ENCODE measurements around the gene AMOT.

Gene AMOT

DNA sequence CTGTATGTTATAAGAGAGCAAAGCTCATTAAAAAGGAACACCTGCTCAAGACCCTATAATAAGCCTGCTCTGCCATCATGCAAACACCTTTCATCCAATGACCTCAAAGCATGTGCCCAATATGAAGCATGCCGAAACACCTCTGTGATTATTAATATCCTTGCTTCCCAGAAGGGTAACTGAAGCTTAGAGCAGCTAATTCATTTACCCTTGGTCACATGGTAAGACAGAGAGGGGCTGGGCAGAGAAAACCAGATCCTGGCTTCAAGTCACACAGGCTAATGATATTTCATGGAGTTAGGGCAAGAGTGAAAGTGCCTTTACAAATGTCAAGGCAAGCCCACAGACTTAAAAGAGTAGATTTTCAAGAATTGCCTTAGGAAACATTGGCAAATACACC, 5.6 kb downstream of the AMOT start:
- DNase-seq = no peak

DNA sequence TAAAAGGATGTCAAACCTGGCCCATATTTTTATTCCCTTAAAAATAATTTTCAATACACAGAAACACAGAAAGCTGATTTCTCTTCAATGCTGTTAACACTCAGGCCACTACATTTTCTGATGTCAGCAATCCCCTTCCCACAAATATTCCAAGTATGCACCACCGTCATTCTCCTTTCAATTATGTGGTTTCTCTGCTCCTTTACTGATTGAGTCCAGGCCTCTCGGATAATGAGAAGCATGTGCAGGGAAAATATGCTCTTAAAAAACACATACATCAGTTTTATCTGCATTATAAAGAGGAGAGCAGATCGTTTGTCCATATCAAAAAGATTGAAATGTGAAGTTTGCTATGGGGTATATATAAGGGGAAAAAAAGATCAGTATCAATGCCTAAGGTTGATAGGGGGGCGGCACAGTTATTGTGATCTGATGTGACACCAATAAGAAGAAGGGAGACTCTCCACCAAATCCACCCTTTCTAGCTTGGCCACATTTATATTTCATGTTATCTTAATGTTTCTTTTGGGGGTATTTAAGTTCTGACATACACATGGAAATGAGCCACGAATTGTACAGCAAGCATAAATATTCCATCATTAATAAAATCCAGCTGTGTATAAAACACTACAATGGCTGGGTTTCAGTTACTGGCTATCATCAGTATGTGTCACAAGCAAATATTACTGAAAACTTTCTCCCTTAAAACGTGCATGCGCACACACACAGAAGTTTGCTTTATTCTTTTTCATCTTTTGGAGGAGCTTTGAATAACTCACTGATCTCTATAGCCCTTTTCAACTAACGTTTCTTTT, 6.4 kb downstream of the AMOT start:
- no peak for DNase-seq

DNA sequence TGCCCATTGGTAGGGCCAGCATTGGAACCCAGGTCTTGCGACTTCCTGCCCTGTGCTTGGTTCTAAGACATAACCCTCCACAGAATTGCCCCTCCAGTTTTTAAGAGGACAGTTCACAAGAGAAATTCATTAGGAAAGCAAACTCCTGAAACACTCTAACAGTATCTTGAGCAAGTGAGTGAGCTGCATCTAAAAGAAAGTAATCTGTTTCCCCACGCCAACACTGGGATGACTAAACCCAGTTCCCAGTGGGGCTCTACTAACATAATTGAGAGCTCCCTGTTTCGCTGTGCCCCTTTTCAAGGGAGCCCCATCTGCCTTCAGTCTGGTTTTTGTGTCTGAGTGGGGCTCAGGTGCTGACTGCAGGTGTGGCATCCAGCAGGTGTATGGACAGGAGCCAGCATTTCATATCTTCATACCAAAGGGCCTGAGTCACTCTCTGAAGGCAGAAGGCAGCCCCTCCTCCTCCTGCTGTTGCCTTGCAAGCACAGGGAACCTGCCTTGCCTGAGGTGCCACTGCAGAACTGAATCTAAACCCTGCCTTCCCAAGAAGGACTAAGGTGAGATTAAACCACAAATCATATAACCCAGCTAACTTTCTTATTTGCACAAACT, 8.0 kb downstream of the AMOT start:
- peak; percentile 31 for DNase-seq

DNA sequence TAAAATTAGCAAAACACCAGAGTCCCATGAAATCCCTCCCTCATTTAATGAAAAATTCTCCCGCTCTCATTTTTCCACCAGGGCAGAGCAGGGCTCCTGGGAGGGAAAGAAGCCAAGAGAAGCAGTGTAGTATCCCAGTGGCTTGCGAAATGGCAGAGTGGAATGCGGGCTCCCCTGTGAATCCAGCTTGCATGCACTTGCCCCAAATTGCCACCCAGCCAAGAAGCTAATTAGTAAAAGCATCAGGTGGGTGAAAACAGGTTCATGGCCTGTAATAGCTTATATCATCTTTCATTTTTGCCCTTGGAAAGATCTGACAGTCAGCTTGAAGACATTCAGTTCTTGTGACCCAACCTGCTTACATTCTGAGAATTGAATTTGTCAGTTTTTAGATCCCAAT, 10.1 kb downstream of the AMOT start:
- no peak for DNase-seq

DNA sequence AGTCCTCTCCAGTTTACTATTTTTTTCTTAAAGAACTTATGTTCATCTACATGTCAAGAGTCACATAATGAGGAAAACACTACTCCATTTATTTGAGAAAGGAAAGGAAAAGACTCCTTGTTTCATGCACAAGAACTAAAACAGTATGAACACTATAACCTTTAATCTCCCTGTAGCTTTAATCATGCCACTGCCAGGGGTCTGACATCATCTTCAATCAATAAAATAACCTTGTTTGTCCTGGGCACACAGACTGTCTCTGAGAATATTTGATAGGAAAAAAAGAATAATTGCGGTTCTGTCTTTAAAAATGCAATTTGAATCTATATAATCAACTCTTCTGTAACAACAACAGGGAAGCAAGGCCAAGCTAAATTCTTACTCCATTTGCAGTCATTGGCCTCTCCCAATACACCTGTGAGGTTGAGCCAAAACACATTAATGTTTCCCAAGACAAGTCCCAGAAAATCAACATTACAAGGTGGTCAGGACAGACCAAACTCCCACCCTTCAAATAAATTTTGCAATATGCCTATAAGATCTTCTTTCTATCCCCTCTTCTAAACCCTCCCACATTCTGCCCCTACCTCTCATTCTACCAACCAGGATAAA, 13.2 kb downstream of the AMOT start:
- DNase-seq = no peak

DNA sequence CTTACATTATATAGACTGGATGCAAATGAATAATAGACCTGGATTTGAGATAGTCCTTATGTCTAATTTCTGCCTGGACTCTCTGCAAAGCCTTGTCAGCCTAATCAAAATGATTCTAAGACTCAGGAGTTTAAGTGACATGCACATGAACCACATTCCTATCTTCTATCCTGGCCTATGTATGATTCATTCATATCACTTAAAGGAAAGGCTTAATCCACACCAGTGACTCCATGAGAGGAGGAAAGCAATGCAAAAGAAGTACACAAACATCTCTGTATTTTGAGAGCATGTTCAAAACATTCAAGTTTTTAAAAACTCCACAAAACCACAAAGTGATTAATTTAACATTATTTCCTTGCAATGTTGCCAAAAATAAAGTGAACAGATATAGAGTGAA, 14.6 kb downstream of the AMOT start:
- no peak for DNase-seq

DNA sequence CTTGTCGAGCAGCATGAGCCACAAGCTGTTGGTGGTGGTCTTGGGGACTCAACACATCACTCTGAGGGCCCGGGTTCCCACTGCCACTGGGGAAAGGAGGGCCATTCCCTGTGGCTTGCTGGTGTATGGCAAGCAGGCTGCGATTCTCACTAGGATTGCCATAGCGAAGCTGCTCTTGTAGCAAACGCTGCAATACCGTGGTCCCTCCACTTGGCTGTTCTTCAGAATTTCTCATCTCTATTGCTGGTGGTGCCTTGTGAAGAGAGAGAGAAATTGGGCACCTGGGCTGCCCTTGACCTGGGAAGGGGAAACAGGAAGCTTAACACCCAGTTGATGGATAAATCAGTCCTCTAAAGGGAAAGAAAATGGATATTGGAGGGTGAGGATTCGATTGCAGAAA, 17.7 kb downstream of the AMOT start:
- no peak for DNase-seq

DNA sequence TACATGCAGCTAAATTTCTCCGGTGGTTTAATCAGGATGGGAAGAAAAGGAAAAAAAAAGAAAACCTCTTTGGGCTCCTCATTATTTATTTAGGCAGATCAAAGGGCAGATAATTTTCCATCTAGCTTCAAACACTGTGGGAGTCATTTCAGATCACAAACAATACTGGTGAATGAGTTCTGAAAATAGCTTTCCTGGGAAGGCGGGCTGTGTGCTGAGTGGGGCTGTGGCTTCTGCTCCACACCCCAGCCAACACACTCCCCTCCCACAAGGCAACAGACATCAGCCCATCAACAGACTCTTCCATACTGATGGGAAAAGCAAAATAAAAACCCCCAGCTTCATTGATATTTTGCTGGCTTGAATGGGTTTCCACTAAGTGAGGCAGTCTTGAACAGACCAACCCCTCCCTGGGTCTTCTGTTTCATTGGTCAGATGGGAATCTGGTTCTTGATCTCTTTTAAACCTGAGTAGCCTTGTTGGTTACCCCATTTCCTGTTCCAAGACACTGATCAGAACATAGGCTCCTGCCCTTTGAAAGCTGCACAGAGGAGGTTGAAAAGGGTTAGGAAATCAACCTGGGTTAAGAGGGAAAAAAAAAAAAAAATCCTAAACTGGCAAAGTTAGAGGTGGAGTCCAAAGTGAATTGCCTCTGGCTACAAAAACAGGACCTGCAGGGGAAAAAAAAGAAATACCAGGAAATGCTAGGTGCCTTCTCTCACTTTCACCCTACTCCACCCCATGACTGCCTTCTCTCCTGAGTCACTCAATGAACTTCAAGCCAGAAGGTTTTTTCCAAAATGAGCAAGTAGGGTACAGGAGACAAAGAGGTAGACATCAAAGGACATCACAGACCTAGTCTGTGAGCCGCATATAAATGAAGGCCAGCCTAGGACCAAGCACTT, 20.0 kb downstream of the AMOT start:
- DNase-seq = no peak

DNA sequence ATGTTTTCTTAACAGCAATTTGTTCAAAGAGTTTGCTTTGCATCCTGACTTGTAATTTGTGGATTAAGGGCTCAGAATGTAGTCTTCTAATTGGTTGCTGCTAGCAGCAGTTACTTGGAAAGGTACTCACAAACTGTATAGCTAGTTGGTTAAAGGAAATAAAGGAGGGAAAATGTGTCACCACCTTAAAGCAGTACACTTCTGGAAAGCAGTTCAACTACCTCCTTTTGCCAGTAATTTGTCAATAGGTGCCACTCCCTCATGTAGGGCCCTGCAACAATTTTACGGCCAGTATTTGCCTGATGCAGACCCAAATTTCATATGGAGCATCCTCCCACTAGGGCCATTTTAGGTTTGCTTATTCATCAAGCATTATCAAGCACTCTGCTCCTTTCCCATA, 20.8 kb downstream of the AMOT start:
- no peak for DNase-seq

DNA sequence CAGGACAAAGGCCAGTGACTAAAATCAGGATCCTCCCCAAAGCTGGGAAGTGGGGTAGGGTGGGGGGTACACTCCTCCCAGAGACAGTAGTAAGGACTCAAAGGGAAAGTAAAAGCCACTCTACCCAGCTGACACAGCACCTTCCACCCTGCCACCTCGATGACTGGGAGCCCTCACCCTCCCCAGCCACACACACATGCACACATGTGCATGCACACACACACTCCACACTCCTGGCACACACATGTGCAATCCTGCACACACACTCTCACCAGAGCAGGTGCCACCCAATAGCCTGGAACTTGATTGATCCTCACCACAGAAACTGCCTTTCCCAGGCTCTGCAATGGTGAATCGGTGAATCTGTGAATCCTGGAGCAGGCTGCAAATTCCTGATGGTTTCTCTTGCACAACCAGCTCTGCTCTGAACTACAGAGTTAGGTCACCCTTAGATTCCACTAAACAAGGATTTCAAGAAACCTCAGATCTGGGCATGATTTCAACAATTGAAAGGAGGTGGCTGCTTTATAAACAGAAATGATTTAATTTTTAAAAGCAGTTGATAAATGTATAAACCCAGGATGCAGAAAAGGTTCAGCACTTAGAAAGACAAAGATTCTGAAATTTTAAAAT, 21.5 kb downstream of the AMOT start:
- no peak for DNase-seq

DNA sequence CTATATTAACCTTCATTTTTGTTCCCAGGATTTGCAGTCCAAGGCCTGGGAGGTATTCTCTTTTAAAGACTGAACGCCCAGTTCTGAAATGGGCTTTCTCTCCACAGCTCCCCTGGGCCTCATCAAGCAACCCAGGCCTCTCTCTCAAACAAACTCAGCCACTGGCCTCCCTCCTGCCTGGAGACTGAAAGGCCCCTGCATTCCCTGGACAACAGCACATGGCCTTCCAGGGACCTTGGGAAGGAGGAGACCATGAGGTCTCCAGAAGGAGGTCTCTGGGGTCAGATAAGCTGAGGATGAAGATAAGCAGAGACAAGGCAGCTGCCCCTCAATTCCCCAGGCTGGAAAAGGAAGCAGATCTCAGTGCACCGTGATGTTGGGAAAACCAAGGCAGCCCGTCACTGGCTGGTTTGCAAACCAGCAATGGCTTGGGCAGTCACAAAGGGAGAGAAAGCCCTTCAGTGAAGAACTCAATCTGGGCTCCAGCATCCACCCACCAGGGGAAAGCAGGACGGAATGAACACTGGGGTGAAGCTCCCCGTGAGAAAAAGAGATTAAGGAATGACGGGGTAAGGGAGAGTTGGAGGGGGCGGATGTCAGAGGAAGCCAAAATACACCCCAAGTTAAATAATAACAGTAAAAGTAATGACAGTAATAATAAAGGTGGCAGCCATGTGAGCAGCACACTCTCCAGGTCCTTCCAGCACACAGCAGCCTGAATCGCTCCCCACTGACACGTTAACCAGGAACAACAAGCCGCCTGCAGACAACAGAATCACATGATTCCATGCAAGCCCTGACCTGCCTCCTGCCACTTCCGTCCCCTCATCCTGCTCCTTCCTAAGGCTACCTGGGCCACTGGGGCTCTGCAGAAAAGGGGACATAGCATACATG, 22.3 kb downstream of the AMOT start:
- no peak for DNase-seq

DNA sequence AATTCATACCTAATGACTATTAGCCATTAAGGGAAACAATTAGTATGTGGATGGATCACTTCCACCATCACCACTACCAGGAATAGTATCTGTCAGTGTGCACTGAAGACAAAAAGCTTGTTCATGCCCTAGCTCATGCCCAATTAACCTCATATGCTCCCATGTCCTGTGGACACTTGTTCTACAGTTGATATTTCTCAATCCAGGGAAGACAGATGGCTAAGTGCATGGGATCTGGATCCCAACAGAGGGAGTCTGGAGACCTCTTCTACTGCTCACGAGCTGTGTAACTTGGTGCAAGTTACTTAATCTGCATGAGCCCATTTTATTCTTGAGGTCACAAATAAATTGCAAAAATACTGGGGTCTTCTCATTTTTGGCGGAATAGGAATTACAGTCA, 23.7 kb downstream of the AMOT start:
- DNase-seq = no peak

DNA sequence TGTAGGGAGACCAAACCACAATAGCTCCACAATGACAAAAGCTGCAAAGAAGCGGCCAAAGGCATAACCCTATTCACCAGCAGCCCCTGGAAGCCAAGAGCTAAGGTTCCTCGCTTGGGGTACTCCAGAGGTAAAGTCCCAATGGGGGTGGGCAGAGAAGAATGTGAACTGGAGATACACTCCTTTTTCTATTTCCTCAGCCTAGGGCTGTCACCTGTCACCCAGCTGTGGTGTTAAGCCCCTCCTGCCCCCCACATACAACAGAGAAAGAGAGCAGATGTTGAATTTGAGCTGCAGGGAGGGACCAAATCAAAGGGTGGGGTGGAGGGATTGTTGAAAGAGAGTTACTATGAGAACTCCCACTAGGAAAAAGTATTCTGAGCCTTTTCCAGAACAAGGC, 26.1 kb downstream of the AMOT start:
- no peak for DNase-seq

DNA sequence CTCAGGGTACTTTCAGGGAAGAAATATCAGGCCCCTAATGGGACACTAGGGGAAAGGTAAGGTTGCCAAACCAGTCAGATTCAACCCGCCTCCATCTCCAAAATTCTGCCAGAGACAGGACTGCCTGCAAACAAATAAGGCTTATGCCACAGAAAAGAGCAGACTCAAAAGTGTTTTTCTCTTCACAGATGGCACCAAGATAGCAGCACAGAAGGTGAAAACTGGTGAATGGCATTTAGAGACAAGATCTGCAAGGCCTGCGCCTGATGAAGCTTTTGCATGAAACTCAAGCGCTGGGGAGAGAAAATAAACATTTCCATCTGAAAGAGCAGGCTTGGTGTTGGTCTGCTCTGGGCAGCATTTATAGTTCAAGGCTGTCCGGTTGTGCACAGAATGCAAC, 27.9 kb downstream of the AMOT start:
- no peak for DNase-seq

DNA sequence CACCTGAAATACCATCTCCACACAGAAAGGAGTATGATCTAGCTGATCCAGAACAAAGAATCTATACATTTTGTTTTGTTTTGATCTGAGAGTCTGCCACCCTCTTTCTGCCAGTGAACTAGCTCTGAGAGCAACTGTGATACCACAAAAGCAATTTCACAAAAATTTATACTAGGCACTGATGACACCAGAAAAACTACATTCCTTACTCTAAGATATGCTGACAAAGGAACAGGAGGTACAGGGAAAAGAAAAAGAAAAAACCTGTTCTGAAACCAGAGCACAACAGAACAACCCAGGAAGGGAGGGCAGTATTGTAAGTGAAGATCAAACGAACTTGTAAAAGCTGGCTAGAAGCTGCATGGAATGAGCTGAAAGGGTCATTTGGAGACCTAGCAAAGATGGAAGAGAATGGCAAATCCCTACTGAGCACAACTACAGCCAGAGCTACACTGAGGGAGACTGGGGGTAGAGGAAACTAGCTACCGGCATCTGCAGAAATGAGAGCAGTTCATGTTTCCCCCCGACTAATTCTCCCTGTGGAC, 31.9 kb downstream of the AMOT start:
- no peak for DNase-seq

DNA sequence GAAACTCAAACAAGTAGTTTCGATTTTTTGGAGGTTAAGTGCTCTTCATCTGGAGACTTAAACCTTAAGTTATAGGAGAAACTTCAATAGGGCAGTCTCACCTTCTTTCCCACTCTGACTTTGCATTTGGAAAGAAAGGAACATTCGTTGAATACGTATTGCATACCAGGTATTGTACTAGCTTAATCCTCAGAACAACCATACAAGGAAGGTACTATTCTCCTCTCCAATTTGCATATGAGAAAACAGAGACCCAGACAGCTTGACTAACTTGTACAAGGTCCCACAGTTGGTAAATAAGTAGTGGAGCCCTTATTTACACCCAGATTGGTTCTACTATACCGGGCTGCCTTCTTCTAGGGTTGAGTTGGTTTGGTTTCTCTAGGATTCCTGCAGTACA, 32.6 kb downstream of the AMOT start:
- DNase-seq = no peak

DNA sequence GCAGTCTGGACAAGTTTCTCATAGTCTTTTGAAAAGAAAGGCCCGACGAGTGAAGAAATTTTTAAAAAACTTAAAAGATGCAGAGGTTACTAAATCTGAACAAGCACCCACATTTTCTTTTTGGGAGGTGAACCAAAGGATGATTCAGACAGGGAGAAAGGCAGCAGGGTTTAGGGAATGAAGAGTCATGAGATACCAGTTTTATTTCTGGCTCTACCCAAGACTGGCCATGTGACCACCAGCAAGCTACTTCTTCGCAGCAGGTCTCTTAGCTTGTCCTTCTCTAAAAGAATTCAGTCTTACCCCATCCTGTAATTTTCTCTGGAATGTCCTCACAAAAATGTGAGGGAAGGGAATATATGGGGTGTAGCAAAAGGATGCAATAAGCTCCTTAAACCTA, 37.6 kb downstream of the AMOT start:
- DNase-seq = no peak

DNA sequence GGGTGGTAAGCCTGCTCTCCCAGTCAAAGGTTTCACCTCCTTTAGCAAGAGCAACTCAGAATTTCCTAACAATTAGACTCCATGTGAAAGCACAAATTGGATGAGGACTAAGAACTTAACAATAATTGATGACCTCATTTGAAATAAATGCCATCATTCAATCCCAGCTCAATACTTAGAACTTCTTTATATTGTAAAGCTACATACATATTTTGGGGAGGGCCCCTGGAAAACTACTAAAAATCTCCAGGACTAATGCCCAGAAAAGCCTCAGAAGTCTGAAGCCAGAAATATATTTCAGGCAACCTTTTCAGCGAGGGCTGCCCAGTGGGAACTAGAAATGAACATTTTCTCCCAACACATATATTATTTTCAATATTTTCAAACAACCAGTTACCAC, 38.1 kb downstream of the AMOT start:
- DNase-seq = no peak

DNA sequence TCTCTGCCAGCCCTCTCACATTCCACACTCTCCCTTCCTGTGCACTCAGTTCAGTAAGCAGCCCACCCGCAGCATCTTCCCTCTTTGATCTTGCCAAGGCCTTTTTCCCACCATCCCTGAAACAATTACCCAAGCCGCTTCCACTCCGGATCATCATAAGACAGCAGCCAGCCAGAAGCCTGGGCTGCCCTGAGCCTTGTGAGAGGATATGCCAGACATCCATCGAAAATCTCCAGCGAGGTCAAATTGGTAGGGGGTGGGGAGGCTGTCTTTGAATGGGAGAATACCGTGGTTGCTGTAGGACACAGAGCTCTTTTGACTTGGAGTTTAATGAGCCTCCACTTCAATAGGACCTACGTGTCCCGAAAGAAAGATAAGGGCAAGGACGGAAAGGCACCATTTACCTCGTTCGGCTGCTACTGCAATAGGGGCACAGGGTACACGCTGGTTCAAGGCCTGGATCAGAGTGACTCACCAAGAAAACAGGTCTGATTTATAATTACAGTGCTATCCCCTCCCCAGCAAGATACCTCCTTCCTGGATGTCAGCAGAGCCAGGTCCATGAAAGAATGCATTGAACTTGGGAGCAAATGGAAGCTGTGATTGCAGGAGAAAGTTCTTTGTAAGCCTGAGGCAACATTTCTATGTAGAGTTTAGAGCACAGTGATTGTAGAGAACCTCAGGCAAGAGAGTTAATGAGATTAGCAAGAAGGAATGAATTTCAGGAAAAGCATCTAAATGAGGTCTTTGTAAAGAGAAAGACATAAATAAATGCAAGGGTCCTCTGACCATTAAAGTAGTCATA, 39.5 kb downstream of the AMOT start:
- DNase-seq = no peak

DNA sequence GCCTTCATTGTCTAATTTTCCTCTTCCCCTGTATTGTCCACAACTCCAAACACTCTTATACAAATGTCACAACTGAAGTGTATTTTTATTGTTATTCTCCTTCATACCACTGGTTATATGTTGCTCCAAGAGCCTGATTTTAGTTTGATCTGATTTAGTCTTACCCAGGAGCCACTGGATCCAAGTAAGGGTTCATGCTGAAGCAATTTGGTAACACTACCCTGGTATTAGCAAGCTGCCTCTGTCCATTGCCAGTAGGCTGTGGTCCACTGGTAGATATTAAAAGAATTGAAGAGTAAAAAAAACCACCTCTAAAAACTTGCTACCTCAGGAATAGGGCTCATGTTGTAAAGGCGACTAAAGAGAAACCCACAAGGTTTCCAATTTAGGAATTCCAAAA, 41.2 kb downstream of the AMOT start:
- DNase-seq = no peak

DNA sequence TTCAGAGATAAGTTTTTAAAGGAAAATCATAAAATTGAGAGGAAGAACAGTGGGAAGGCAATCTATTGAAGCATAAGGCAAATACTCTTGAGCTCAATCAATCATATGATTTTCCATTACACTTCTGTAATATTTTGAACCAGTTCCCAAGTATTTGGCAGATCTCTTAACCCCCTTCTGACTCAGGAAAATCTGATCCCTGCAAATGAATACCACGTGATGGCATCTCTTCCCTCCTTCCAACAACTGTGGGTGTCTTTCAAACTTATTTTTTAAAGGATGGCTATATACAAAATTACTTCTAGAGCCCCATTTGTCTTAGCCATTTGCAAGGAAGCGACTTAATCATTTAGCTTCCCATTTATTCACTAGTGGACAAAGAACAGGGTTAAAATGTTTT, 41.9 kb downstream of the AMOT start:
- DNase-seq = no peak

Measured in NCI-H774 (cell line).